PFSK-1 (cell line): ENCODE measurements around the gene THAP5.

Experiments
- FOXP2 ChIP-seq: optimal IDR thresholded peaks from 2 replicates; pipeline ENCODE3; 2011; ENCODE audit warnings: borderline replicate concordance, control low read depth, inconsistent platforms; ENCODE audit not compliant: insufficient read depth; ENCODE audit errors: extremely low read length, extremely low read depth
- POLR2AphosphoS5 ChIP-seq: IDR thresholded peaks from 2 replicates; pipeline ENCODE4 v1.6.1; 2012; ENCODE audit warnings: low read depth, mild to moderate bottlenecking, control low read depth, low read length, moderate library complexity
- REST ChIP-seq, 2 experiments: IDR thresholded peaks; 2 replicates each; pipeline versions ENCODE4 v1.6.1 to v1.8.0; 2011 to 2012; ENCODE audit warnings: low read depth in 2 of 2, low read length in 2 of 2, control low read depth in 1 of 2, inconsistent platforms in 1 of 2, mild to moderate bottlenecking in 1 of 2, moderate library complexity in 1 of 2; ENCODE audit not compliant: insufficient read depth in 1 of 2
- SIN3A ChIP-seq: IDR thresholded peaks from 2 replicates; pipeline ENCODE4 v1.6.1; 2012; ENCODE audit warnings: mild to moderate bottlenecking, low read length, moderate library complexity, borderline replicate concordance; ENCODE audit not compliant: insufficient read depth
- TAF1 ChIP-seq: IDR thresholded peaks from 2 replicates; pipeline ENCODE4 v1.6.1; 2012; ENCODE audit warnings: low read length, control low read depth, borderline replicate concordance; ENCODE audit not compliant: insufficient read depth

Gene THAP5

DNA sequence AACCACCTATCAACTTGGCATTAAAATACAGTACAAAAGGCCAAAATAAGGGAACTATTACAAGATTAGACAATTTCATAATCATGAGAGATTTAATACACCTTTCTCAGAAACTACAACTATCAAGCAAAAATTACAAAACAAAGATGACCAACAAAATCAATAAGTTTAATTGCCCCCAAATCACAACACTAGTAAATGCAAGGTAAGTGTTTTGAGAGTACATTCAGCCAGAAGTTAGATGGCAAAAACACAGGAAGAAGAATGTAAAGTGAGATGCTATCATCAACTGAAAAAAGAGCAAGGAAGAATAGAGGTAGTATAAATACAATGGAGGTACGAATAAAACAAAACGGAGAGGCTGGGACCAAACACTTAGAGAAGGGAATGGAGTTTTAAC is 46.7 kb downstream of the THAP5 start:
- no peak for TF ChIP-seq POLR2AphosphoS5
- TF ChIP-seq FOXP2, result no peak
- no peak for TF ChIP-seq REST (IDR thresholded peaks at IDR 0.05; ENCODE audit: insufficient read depth in 1 of 2, low read depth in 2 of 2, low read length in 2 of 2)
- no peak for TF ChIP-seq SIN3A
- no peak for TF ChIP-seq TAF1

GRCh38 chr7:108517951-108518350 is 51.6 kb downstream of the THAP5 start:
- TF ChIP-seq FOXP2 (no peak), SIN3A (no peak), POLR2AphosphoS5 (no peak), REST (IDR thresholded peaks at IDR 0.05; ENCODE audit: insufficient read depth in 1 of 2, low read depth in 2 of 2, low read length in 2 of 2) (no peak), TAF1 (no peak)

GRCh38 chr7:108515630-108516029 is 53.9 kb downstream of the THAP5 start:
- no peak for TF ChIP-seq TAF1
- TF ChIP-seq REST (IDR thresholded peaks at IDR 0.05; ENCODE audit: insufficient read depth in 1 of 2, low read depth in 2 of 2, low read length in 2 of 2), result no peak
- no peak for TF ChIP-seq SIN3A
- no peak for TF ChIP-seq POLR2AphosphoS5

GRCh38 chr7:108515013-108515412 is 54.5 kb downstream of the THAP5 start:
- TF ChIP-seq POLR2AphosphoS5, result no peak
- no peak for TF ChIP-seq TAF1
- no peak for TF ChIP-seq FOXP2
- TF ChIP-seq REST (IDR thresholded peaks at IDR 0.05; ENCODE audit: insufficient read depth in 1 of 2, low read depth in 2 of 2, low read length in 2 of 2), result no peak
- TF ChIP-seq SIN3A, result no peak
